T47D (cell line): ENCODE measurements around the gene SLX9.

Experiments used
- DNase-seq, 2 experiments: peaks; one replicate each; pipeline versions ENCODE4 v3.0.0 to v3.0.0-alpha.2; 2011 to 2012; ENCODE audit warnings: low read depth in 1 of 2, low spot score in 1 of 2
- JUND ChIP-seq: IDR thresholded peaks from 2 replicates; pipeline ENCODE4 v1.6.1; 2012; ENCODE audit warnings: low read depth
- in situ Hi-C: cut with HindIII; loops from 2 replicates; pipeline ENCODE4 v1.10.0; 2016; ENCODE audit warnings: low sequenced_read_pairs, low pct_unique_long_range_greater_than_20kb

SLX9 gene

DNA sequence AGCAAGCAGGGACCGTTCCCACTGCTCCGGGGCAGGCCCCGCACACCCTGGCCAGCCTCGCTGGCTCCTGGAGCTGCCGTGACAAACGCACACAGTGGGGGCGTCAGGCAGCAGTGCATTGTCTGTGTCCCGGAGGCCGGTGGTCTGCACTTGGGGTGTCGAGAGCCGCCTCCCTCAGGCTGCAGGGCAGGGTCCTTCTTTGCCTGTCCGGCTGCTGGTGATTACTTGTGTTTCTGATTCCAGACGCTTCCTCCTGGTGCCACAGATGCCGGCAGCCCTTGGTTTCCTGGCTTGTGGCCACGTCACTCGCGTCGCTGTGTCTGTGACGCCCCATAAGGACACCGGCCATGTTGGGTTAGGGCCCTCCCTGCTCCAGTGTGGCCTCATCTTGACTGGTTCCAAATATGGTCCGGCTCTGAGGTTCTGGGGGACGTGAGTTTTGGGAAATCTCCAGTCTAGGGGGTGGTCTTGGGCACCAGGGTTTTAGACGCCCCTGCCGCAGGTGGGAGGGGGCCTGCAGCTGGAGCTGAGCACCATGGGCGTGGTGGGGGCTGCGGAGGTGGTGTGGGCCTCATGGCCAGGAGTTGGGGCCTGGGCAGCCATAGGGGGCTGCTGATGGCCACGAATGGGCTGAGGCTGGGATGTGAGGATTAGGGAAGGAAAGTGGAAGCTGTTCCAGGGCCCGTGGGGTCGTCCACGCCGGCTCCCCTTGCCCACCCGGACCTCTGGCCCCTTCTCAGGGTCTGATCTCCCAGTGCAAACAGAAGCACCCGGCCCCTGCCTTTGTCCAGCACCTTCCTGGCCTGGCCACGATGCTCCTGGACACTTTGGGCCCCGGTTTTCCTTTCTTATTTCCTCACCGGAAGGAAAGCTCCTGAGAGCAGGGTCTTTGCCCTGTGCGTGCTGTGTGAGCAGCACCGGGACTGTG, 41.0 kb downstream of the SLX9 start:
- no peak for DNase-seq
- TF ChIP-seq JUND: no peak
- in situ Hi-C loops: no loop called here

- in situ Hi-C loops: no loop called here
- no peak for TF ChIP-seq JUND
- DNase-seq: no peak
Measured at GRCh38 chr21:44982558-44983250, 42.9 kb downstream of the SLX9 start.

DNA sequence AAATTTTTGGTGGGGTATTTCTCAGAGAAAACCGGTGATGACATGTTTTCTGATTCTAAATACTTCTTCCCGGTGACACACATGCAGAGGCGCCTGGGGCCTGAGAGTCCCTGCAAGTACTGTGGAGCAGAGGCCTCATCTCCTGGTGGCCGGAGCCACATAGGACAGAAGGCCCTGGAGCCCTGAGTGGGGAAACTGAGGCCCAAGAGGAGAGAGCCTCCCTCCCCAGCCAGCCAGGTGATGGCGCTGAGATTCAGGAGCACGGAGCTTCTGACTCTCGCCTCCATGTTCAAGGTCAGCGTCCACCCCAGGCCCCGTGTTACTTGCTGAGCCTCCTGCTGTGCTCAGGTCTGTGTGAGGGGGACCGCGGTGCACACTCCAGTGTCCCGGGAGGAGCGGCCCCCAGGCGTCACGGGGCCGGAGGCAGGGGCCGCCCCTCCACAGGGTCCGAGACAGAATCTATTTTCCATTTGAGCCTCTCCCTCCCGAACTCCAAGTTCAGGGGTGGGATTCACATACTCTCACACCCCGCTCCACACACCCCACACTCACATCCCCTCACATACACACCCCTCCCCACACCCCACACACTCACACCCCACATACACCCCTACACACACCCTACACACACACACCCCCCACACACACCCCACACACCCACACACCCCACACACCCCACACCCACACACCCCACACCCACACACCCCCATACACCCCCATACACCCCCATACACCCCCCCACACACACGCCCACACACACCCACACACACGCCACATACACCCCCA, 43.8 kb downstream of the SLX9 start:
- no peak for TF ChIP-seq JUND
- in situ Hi-C loops: no loop called here

DNA sequence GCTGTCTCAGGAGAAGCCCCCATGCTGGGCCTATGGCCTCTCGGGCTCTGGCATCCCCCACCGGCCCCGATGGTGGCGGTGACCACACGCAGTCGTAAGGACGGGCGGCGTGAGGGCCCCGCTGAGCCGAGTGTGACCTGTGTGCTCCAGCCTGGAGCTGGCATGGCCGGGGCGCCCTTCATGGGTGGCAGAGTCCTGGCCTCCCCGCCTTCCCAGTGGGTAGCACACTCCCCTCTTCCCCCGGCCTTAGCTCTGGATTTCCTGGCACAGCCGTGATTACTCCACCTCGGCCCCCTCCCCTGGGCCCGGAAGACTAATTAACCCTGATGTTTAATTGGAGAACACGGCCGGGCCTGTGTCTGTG, 44.6 kb downstream of the SLX9 start:
- in situ Hi-C loops: no loop called here
- TF ChIP-seq JUND: no peak

More for the DNA sequence above, 43.8 kb downstream of the SLX9 start:
- DNase-seq: no peak

GRCh38 chr21:44984792-44985440, 45.1 kb downstream of the SLX9 start:
- no peak for DNase-seq
- in situ Hi-C loops: no loop called here
- TF ChIP-seq JUND: no peak

More for the DNA sequence above, 44.6 kb downstream of the SLX9 start:
- DNase-seq: no peak

DNA sequence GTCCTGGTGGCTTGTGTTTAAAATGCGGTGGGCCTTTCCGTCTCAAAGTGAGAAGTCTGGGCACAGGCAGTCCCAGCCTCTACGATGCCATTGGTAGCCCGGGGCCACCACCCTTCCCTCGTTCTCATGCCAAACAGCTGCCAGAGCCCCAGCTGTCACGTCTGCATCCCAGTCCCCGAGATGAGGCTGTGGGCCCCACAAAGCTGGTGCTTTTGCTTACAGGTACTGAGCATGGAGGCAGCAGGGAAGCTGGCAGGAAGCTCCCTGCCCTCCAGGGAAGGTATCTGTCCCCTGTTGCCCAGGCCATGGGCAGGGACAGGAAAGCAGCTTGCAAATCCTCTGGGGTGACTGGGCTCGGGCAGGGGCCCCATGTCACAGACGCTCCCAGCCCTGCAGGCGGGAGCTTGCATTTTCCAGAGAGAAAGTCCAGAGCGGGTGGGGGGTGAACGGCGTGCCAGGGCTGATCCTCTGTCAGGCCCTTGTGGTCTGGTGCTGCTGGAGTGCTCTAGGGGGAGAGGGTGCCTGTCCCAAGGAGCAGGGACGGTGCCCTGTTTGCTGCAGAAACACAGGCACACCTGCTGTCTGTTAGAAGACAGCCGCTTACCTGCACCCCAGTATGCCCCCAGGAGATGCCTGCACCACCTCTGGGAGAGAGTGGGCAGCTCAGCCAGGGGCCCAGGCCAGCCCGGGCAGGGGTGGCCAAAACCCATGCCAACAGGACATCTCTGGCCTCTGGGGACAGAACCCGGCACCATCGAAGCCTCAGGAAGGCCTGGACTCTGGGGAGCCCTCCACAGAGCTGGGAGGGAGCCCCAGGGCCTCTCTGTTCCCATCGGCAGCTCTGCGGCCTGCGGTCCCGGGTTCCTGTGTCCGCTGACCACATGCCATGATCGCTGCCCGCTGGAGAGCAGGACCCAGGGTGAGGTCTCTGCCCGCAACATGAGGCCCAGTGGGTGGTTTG, 45.9 kb downstream of the SLX9 start:
- in situ Hi-C loops: no loop called here
- no peak for TF ChIP-seq JUND
- no peak for DNase-seq

GRCh38 chr21:44986471-44987291, 46.9 kb downstream of the SLX9 start:
- TF ChIP-seq JUND: no peak
- DNase-seq: no peak
- in situ Hi-C loops: no loop called here

DNA sequence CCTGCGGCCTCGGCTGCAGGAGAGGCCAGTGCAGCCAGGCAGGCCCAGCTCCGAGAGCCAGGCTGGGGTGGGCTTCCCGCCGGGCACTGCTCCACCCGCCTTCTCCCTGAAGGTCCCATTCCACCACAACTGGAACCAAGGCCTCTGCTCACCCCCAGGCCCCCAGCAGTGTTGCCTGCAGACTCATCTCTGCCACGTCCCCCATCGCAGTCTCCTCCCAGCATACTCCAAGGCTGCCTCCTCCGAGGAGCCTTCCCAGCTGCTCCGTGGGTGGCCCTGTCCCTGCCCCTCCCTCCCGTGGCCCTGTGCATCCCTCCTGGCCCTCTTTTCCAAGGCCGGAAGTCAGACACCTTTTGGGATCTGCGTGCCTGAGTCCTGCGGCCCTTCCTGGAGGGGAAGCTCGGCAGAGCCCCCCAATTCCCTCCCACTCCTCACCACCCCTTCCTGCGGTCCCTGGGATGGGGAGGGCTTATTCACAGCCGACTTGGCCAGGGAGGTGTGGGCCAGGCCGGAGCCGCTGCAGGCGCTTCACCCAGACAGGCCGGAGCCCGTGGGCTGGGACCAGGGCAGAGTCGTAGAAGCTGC, 47.6 kb downstream of the SLX9 start:
- in situ Hi-C loops: no loop called here
- DNase-seq: no peak

DNA sequence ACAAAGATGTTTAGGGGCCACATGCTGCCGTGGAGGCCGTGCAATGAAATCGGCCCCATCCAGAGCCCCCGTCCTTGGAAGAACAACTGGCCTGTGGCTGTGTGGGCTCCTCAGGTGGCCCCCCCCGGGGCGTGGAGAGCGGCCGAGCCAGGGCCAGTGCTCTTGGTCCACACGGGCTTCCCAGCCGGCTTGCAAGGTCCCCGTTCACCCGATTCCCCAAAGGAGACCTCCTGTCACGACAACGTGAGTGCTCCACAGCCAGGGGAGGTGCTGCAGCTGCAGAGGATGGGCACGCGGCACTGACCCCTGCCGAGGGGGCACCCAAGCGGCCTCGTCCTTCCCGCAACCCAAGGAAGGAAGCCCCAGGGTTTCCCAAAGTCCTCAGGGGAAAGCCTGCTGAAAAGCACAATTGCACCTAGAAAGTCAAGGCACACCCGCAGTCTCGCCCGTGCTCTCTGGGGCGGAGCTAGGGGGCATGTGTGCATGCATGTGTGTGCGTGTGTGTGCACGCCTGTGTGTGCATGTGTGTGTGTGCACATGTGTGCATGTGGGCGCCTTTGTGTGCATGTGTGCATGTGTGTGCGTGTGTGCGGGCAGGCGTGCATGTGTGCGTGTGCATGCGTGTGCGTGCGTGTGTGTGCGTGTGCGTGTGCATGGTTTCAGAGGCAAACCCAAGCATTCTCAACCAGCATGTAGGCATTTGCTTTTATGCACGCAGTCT, 48.2 kb downstream of the SLX9 start:
- no peak for TF ChIP-seq JUND
- no peak for DNase-seq
- in situ Hi-C loops: no loop called here

More for the DNA sequence above, 47.6 kb downstream of the SLX9 start:
- no peak for TF ChIP-seq JUND
